Endodermal cell (in vitro differentiated cells): ENCODE measurements around the gene GINS3. TPM values are rescaled to one million over a fixed set of nuclear protein-coding genes. Genes with fewer than 3 reads are reported as not detected.
"Not testable (repeated sequence)": the region's sequence is repeated elsewhere in the genome, so short reads cannot be mapped to it uniquely, and the experiment has no call there.

Source experiments
- DNase-seq: peaks from one replicate; pipeline ENCODE4 v3.0.0-alpha.2; 2017
- H3K27ac ChIP-seq: 2 replicates; pipeline ENCODE4 v1.5.1; 2013; ENCODE audit warnings: mild to moderate bottlenecking, low read depth, low read length, moderate library complexity
- H3K27me3 ChIP-seq: 2 replicates; pipeline ENCODE4 v1.6.1; 2013; ENCODE audit warnings: mild to moderate bottlenecking, low read length, moderate library complexity; ENCODE audit not compliant: insufficient read depth, control insufficient read depth, poor library complexity, severe bottlenecking
- H3K36me3 ChIP-seq: 2 replicates; pipeline ENCODE4 v1.7.0; 2013; ENCODE audit warnings: mild to moderate bottlenecking, low read length, moderate library complexity; ENCODE audit not compliant: control insufficient read depth, insufficient read depth
- H3K4me1 ChIP-seq: one replicate; pipeline ENCODE4 v1.7.0; 2013; ENCODE audit warnings: low read length; ENCODE audit not compliant: control insufficient read depth, insufficient read depth
- H3K4me3 ChIP-seq: 2 replicates; pipeline ENCODE4 v1.5.1; 2013; ENCODE audit warnings: mild to moderate bottlenecking, low read length, moderate library complexity
- H3K9ac ChIP-seq: 2 replicates; pipeline ENCODE4 v1.6.1; 2013; ENCODE audit warnings: mild to moderate bottlenecking, low read length, moderate library complexity; ENCODE audit not compliant: poor library complexity, severe bottlenecking; ENCODE audit errors: extremely low read depth
- H3K9me3 ChIP-seq: 2 replicates; pipeline ENCODE4 v1.6.1; 2013; ENCODE audit warnings: mild to moderate bottlenecking, low read length, moderate library complexity; ENCODE audit not compliant: control insufficient read depth
- H3K27ac Mint-ChIP-seq: 2 replicates; pipeline ENCODE4 v1.8.0; 2020; ENCODE audit warnings: mixed read lengths
- H3K27me3 Mint-ChIP-seq: 2 replicates; pipeline ENCODE4 v1.8.0; 2021; ENCODE audit warnings: mild to moderate bottlenecking, mixed read lengths; ENCODE audit not compliant: insufficient read depth
- H3K36me3 Mint-ChIP-seq: 2 replicates; pipeline ENCODE4 v1.8.0; 2020; ENCODE audit warnings: low read depth, mixed read lengths
- H3K4me1 Mint-ChIP-seq: 2 replicates; pipeline ENCODE4 v1.8.0; 2020; ENCODE audit warnings: mixed read lengths
- H3K4me3 Mint-ChIP-seq: 2 replicates; pipeline ENCODE4 v1.8.0; 2020; ENCODE audit warnings: mild to moderate bottlenecking, moderate library complexity, mixed read lengths
- H3K9me3 Mint-ChIP-seq: 2 replicates; pipeline ENCODE4 v1.8.0; 2020; ENCODE audit warnings: mild to moderate bottlenecking, mixed read lengths
- CTCF ChIP-seq: fragments of 200-600 bp; sonication (generic); conservative IDR thresholded peaks from 2 replicates; pipeline ENCODE4 v1.5.0; 2021; ENCODE audit warnings: antibody characterized with exemption, mild to moderate bottlenecking
- WGBS, 2 experiments: methylation state at CpG; one replicate each; pipeline versions ENCODE4 v1.1.5 to v1.1.7; 2013; ENCODE audit warnings: missing lambda C conversion rate in 2 of 2, mixed read lengths in 1 of 2; ENCODE audit not compliant: insufficient coverage in 1 of 2, insufficient read length in 1 of 2; 5-methylcytosine and 5-hydroxymethylcytosine counted together
- total RNA-seq, 2 donors: library from RNA; stranded (reverse); fragmentation: NEBNext Ultra II Directional in 1 of 2; extraction: Animal tissue kit (Norgen Biotek cat#: 25700) in 1 of 2; gene quantifications; 2 replicates in 1 of 2; 3 replicates in 1 of 2; pipeline ENCODE4 v1.2.1, GENCODE V29; 2021

GINS3 gene
- total RNA-seq, 2 donors from 2014 or later, result 10.5 to 14.7 TPM

DNA sequence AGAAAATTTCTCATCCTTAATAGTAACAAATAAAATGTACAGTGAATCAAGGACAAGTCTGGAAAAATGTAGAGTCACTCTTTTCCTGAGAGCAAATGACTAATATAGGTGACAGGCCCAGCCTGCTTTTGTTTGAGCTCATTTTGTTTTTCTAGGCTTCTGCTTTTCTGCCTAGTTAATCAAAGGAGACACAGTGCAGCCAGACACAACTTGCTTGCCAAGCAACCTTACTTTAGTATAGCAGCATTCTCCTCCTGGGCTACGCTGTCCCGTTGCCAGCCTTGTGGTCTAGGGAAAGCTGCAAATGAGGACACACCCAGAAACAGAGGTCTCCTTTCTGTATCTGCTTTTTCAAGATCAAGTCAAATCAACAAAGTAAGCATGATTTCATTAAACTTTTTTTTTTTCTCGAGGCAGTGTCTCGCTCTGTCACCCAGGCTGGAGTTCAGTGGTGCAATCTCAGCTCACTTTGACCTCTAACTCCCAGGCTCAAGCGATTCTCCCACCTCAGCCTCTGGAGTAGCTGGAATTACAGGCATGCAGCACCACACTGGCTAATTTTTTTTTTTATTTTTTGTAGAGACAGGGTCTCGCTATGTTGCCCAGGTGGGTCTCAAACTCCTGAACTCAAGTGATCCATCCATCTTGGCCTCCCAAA lies 17.2 kb downstream of the GINS3 start:
- no peak overlapping the region for H3K27ac Mint-ChIP-seq
- no peak for DNase-seq
- no peaks in the 10 kb centered on the region for H3K27me3 ChIP-seq
- H3K9me3 ChIP-seq, result no peaks in the 10 kb centered on the region
- WGBS, 2 experiments, result 94% methylated on average over 5 to 6 of the region's 6 CpGs
- no peaks in the 10 kb centered on the region for H3K27me3 Mint-ChIP-seq
- no peaks in the 10 kb centered on the region for H3K4me1 ChIP-seq
- peaks cover 13% of the 10 kb centered on the region for H3K36me3 ChIP-seq
- H3K9ac ChIP-seq, result no peak overlapping the region
- TF ChIP-seq CTCF, result no peak
- no peaks in the 10 kb centered on the region for H3K9me3 Mint-ChIP-seq
- no peak overlapping the region for H3K4me3 Mint-ChIP-seq
- peaks cover 6% of the 10 kb centered on the region for H3K36me3 Mint-ChIP-seq
- no peaks in the 10 kb centered on the region for H3K4me1 Mint-ChIP-seq
- no peak overlapping the region for H3K4me3 ChIP-seq
- no peak overlapping the region for H3K27ac ChIP-seq

- no peaks in the 10 kb centered on the region for H3K4me1 Mint-ChIP-seq
- Histone ChIP-seq H3K36me3 (no peaks in the 10 kb centered on the region), H3K9me3 (no peaks in the 10 kb centered on the region), H3K27ac (no peak overlapping the region), H3K9ac (no peak overlapping the region), H3K4me3 (no peak overlapping the region), H3K4me1 (no peaks in the 10 kb centered on the region), H3K27me3 (no peaks in the 10 kb centered on the region)
- no peak overlapping the region for H3K27ac Mint-ChIP-seq
- H3K27me3 Mint-ChIP-seq, result no peaks in the 10 kb centered on the region
- WGBS, 2 experiments, result 93 to 100% methylated on average over 2 of the region's 2 CpGs
- no peaks in the 10 kb centered on the region for H3K9me3 Mint-ChIP-seq
- no peak overlapping the region for H3K4me3 Mint-ChIP-seq
- H3K36me3 Mint-ChIP-seq, result no peaks in the 10 kb centered on the region
- no peak for DNase-seq
- TF ChIP-seq CTCF, result no peak
Observed at GRCh38 chr16:58411336-58411735, 19.1 kb downstream of the GINS3 start.

GRCh38 chr16:58411736-58412614 lies 19.7 kb downstream of the GINS3 start:
- no peak for DNase-seq
- H3K27ac ChIP-seq, result no peak overlapping the region
- H3K9ac ChIP-seq, result no peak overlapping the region
- no peak overlapping the region for H3K27ac Mint-ChIP-seq
- H3K27me3 ChIP-seq, result no peaks in the 10 kb centered on the region
- WGBS, 2 experiments, result 85 to 86% methylated on average over 6 to 7 of the region's 7 CpGs
- H3K4me1 Mint-ChIP-seq, result no peaks in the 10 kb centered on the region
- no peak overlapping the region for H3K4me3 ChIP-seq
- H3K36me3 ChIP-seq, result no peaks in the 10 kb centered on the region
- no peaks in the 10 kb centered on the region for H3K4me1 ChIP-seq
- H3K36me3 Mint-ChIP-seq, result no peaks in the 10 kb centered on the region
- H3K27me3 Mint-ChIP-seq, result no peaks in the 10 kb centered on the region
- no peak overlapping the region for H3K4me3 Mint-ChIP-seq
- H3K9me3 ChIP-seq, result no peaks in the 10 kb centered on the region
- TF ChIP-seq CTCF, result peak; percentile 41
- H3K9me3 Mint-ChIP-seq, result no peaks in the 10 kb centered on the region

GRCh38 chr16:58412615-58412970 lies 20.3 kb downstream of the GINS3 start:
- H3K4me3 Mint-ChIP-seq, H3K36me3 Mint-ChIP-seq: not testable (repeated sequence)

More at GRCh38 chr16:58412615-58412970, 20.3 kb downstream of the GINS3 start:
- not testable (repeated sequence) for H3K4me1 ChIP-seq, H3K4me3 ChIP-seq, H3K27me3 ChIP-seq, H3K36me3 ChIP-seq, H3K9me3 Mint-ChIP-seq, H3K4me1 Mint-ChIP-seq, H3K9ac ChIP-seq, H3K27me3 Mint-ChIP-seq, H3K27ac Mint-ChIP-seq, H3K27ac ChIP-seq, H3K9me3 ChIP-seq, DNase-seq
- WGBS, 2 experiments, result 88 to 89% methylated on average over 5 of the region's 5 CpGs
